ENCODE results near the gene AVEN.

Gene AVEN

DNA sequence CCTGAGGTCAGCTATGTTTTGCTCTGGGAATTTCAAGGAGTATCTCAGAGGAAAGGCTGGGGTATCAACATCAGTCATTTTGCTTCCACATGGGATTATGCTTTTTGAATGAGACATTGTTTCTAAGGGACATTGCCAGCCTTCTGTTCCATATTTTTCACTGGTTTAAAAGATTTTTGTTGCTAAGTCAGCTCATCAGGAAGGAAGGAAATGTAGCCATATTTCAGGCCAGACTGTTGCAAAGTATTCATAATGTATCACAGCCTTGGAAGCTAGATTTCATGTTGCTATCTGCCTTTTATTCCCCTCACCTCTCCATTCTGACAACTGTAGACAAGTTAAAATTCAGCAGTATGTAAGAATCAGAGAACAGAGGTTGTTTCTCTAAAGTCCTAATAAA, 131.7 kb downstream of the AVEN start:
- no peak for DNase-seq

DNA sequence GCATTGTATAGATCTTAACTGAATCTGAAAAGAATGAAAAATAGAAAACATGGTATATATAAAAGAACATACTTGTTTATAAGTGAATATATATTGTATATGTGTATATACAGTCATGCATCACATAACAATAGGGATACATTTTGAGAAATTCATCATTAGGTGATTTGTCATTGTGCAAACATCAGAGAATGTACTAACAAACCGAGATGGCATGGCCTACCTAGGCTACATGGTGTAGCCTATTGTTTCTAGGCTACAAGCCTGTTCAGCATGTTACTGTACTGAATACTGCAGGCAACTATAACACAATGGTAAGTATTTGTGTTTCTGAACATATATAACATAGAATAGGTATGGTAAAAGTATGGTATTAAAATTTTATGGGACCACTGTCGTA, 135.3 kb downstream of the AVEN start:
- no peak for DNase-seq

DNA sequence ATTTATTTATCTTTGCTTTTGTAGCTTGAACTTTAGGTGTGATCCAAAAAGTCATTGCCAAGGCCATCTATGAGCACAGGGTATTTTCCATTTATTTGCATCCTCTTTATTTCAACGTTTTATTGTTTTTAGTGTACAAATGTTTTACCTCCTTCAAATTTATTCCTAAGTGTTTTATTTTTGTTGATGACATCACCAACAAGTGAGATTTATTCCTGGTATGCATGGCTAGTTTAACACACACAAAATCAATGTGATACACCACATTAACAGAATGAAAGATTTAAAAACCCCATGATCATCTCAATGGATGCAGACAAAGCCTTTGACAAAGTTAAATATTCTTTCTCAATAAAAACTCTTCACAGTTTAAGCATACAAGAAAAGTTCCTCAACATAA, 137.0 kb downstream of the AVEN start:
- DNase-seq = no peak

DNA sequence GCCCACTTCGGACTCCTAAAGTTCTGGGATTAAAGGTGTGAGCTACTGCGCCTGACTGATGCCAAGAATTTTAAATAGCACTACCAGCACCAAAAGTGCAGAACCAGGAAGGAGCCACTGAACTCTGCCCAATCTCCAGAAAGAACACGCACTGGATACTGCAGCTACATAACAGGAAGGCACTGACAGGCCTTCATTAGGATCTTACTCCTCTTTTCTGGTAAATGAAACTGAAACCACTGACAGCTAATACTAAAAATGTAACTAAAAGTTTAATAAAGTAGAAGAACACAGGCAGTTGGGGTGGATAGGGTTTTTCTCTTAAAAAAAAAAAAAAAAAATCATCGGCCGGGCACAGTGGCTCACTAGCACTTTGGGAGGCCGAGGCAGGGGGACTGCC, 144.8 kb downstream of the AVEN start:
- DNase-seq = no peak

DNA sequence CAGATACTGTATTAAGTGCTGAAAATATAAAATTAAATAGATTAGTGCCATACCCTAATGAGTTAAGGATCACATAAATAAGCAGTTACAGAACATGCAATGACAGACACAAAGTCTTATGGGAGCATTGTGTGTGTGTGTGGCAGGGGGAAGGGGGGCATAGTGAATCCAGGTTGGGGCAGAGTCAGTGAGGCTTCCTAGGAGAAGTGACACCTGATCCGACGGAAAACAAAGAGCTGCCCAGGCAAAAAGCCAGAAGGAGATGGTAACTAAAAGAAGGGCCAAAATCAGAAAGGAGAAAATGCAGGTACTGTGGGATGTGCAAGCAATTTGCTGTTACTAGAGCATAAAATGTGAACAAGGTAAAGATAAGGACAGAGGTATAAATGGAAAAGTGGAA, 150.8 kb downstream of the AVEN start:
- DNase-seq = no peak

DNA sequence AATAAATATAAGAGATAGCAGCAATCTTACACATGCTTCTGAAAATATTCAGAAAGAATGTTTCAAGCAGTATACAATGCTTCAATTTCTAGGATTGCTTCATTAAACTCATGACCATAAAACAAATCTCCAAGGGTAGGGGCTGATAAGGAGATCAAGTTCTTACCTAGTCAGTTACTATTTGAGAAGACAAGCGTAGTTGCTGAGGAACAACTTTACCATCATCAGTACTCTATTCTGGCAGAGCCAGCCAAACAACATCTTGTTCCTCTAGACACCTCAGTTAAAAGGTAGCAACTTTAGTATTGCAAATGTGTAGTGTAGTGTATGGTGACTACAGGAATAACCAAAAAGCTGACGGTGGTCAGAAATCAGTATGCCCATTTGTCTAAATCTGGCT, 156.1 kb downstream of the AVEN start:
- no peak for DNase-seq

DNA sequence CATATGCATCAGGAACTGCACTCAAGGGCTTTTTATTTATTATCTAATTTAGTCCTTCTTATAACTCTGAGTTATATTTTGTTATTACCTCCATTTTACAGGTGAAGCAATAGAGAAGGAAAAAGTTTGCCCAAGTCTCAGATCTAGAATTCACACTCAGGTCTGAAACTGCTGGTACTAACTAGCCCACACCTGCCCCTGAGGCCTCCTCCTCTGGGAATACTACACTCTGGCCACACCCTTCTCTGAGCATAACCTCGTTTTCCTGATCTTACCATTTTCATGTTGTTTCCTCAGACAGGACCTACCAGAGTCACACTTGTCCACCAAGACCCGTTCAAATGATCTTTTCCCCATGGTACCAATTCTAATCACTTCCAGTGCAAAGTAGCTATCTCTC, 164.8 kb downstream of the AVEN start:
- no peak for DNase-seq

DNA sequence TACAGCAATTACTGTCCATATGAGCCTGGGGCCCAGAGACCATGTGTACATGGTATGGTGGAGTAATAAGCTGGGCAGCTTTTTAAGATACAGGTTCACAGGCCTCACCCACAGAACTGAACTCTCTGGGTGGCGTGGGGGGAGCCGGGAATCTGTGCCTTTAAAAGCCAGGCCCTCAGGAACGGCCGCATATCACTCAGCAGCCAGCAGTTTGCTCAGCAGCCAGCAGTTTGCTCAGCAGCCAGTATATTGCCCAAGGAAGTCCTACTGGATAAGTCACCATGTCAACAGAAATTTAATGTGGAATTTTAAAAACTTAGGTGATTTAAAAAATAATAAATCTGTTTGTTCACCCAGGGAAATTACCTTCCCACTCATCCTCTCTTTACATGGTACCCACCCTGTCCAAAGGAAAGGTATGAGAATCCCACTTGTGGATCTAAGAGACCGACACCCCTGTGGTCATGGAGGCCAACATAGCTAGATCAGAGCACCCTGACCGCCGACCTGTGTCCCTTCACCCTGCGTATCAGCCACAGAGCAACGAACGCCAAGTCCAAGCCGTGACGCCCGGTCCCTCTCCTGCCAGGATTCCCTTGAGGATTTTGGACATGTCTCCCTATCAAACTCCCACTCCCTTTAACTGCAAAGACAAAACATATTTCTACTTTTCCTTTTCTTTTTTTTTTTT, 166.4 kb downstream of the AVEN start:
- DNase-seq = no peak

DNA sequence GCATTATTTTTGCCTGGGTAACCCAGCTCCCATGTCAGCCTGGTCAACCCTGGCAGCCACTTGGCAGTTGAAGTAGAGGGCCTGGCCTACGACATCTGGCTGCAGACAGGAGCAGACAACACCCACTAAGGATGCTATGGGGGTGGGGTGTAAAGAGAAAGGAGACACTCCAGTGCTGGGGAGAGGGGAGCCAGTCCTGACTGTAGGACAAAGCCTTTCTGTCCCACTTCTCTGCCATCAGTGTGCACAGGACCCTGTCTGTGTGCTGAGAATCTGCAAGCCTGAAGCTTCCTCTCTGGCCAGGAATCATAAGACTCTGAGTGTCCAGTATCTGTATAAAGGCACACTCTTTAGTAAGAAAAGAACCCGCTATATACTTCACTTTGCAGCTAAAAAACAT, 167.0 kb downstream of the AVEN start:
- DNase-seq = no peak

DNA sequence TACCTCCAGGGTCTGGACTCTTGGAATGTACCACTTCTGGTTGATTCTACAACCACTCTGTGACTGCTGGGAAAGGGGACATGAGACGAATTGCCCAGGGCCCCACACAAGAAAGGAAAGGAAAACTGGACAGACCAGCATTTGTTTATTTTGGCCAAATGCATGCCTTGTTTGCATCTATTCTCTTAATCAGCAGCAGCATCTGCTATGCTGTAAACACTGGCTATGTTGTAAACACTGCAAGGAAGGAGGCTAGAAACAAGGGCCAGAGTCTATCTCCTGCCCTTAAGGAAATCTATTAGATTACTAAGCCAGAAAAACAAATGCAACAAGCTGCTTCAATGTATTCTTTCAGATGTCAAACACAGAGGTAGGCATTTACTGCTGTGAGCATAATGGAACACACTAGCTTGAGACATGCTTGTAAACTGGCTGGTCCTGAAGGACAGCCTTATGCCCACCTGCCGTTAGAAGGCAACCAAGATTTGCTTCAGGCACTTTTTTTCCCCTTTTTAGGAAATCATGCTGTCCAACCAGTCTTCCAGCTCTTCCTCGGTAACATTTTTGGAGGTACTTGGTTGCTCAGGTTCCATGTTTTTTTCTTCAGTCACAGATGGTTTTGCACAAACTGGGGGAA, 172.8 kb downstream of the AVEN start:
- DNase-seq = no peak

DNA sequence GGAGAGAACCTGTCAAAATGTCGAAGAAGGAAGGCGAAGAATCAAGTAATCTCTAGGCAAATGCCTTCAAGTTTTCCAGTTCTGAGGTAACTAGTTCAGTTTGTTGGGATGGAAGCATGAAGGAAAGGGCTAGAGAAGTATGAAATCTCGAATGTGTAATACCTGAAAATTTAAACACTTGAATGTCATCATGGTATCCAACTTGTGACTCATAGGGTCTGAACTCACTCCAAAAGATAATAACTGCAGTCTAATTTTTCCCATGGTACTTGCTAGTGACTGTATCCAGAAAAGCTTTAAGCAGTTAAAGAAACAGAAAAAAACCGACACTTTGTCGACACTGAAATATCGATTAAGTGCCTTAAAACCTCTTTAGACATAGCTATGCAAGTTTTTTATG, 173.6 kb downstream of the AVEN start:
- DNase-seq = no peak

DNA sequence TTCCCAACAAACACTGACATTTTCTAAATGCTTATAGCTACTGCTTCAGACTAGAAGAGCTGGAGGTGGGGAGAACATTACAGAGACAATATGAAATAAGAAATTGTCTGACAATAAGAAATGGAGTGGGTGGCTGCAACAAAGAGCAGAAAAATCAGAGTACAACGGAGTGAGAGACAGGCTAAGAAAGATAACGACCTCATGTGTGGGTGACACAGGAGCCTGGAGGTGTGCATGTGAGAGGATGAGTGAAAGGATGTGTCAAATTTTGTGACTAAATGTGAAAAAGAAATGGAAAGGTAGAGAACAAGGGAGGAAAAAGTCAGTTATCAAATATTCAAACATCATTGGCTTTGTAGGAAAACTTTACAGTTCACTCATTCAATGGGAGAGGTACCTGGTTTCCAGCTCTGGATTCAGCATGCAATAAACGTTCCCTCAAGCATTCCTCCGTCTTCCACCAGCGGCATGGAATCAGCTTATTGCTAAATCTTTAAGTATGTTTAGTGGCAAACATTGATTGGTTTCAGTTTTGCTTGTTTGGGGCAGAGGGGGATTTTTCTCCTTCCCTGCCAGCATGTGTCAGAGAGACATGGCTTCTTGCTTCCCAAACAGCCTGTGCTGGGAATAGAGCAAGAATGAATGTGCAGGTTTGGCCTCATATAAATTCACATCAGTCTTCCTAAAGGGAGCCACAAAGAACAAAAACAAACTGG, 174.5 kb downstream of the AVEN start:
- no peak for DNase-seq

DNA sequence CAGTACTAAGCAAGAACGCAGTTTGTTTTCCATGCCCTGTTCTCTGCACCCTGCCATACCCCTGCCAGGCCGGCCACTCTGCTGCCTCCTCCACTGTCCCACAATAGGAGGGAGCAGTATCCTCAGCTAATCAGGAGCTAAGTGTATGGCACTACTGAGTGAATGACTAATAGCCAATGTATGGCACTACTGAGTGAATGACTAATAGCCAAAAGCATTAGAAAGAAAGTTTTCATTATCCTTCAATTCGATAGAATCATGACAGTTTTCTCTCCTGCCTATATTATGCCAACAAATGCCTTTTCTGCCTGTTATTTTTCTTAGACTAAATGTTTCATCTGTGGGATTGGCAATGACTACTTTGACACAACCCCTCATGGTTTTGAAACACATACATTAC, 178.2 kb downstream of the AVEN start:
- DNase-seq = no peak

DNA sequence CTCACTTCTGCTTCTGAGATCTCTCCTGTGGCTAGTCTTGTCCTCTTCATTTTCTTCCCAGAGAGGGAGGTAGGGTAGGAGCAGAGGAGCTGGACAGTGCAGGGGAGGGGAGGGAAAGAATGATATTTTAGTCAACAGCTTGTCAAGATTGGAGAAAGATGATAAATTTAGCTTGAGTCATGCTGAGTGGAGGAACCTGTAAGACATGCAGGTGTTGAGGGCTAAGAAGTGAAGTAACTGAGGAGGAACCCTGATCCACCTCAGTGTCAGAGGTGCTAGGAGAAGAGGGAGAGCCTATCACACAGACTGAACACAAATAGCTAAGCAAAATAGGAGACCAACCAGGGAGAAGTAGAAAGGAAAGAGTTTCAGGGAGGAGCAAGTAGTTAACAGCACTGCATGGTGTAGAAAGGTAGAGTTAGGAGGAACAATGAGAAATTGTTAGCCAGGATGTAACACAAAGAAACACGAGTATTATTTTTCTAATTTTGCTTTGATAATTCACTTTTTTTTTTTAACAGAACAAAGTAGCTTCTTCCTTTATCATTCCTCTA, 178.9 kb downstream of the AVEN start:
- DNase-seq = no peak

DNA sequence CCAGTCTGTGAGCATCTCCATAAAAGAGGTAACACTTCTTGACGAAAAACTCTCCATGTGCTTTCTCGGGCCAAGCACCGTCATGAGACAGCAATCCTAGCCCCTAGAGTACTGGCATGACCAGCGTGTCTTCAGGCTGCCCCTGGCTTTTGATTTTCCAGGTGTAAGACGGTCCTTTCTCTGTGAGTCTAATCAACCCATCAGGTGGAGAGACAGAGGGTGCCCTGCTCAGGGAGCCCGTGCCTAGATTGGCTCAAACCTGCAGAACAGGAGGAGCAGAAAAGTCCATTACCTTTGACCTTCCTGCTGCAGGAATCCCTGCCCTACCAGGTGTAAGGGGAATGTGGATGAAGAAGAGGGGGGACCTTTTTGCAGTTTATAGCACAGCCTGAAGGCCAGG, 180.2 kb downstream of the AVEN start:
- DNase-seq = no peak

DNA sequence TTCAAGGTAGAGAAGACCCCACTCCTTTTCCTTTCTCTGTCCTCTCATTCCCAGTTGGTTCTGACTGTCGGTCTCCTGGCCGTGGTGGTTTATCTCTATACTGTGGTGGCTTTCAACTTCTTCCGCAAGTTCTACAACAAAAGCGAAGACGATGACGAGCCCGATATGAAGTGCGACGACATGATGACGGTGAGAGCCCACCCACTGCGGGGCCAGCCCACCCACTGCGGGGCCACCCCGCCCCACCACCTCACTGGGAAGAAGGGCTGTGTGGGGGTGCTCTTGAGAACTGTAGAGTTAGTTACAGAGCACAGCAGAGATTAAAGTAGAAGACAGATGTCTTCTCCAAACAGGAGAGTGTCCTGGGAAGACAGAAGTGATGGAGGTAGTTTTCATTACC, 181.3 kb downstream of the AVEN start:
- DNase-seq = no peak

DNA sequence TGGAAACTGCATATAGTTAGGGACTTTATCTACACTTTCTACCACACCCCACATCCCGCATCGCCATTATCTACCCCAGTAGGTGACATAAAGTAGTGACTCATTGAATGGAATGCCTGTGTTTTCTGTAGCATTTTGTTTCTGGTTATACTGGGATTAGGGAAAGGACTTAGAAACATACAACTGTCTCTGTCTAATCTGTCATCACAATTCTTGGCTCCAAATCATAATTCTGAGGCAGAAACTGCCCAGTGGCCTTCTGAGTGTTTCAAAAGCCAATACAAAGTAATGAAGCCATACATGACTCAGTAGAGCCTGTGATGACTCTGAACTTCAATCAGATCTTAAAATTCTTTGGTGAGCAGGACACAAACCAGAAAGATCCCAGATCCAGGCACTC, 186.4 kb downstream of the AVEN start:
- no peak for DNase-seq

DNA sequence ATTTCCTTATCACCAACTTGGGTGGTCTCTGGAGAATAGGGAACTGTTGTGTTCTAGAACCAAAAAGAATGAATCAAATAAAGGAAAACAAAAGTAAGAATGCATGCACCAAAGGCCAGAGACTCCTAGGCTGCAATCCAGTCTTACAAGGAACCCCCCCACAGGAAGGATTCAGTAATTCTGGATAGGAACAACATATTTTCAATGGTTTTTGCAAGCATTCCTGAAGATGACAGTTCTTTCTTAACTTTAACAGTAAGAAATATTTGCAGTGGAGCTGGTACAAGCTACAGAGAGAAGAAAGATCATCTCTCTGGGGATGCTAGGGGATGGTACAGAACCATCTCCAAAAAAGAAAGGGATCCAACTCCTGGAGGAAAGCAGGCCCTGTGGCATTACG, 186.9 kb downstream of the AVEN start:
- DNase-seq = no peak

DNA sequence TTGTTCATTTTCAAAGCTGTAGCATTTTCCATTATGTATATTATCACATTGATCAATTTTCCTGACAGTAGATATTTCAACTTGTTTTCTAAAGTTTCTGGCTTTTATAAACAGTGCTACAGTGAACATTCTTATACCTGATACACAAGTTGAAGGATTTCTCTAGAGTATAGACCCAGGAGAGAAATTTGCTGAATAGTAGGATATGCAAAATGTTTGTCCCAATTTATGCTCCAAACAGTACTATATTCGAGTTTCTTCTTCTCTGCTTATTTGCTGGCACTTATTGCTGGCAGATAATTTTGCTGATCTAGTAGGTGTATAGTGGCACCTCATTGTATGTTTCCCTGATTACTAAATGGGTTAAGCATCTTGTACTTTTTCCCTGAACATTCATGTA, 187.9 kb downstream of the AVEN start:
- no peak for DNase-seq

DNA sequence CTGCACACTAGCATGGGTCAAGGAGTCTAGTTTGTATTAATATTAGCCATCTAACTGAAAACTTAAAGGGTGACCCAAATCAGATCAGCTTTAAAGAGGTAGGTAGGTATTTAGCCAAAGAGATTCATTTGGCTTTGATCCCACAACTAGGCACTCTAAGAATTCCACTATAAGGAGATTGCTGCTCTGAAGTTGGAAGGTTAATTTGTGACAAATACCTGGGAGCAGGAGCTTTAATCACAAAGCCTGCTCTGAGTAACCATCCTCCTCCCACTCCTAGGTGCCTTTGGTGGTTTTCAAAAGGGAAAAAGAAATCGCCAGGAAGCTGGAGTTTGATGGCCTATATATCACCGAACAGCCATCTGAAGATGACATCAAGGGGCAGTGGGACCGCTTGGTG, 191.0 kb downstream of the AVEN start:
- no peak for DNase-seq

DNA sequence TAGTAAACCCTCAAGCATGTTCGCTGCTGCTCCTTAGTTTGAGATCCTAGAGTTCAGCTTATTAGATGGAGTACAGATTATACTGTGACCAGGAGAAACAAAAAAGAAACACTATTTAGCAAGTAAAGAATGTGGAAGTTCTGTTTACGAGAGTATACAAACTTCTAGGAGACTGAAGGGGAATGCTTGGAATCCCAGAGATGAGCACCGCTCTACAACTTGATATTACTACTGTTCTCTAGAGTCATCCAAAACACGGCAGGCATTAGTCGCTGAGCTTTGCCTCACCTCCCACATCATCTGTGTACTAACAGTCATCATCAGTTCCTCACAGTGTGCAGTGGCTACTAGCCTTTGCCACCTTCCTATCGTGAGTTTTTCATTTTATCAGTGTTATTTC, 192.1 kb downstream of the AVEN start:
- DNase-seq = no peak

DNA sequence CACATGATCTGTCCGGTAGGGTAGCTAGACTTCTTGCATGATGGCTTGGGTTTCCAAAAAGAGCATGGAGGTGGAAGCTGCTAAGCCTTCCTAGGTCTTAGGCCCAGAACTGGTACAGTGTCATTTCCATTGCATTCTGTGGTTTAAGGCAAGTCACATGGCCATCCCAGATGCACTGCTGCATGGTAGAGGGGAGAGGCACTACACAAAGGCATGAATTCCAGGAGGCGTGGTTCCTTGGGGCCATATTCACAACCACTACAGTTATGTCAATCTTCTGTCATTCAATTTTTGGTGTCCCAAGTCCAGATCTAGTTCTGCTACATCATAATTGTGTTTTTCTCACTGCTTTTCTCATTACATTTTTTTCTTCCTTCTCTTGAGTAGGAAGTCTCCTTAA, 192.9 kb downstream of the AVEN start:
- DNase-seq = no peak

DNA sequence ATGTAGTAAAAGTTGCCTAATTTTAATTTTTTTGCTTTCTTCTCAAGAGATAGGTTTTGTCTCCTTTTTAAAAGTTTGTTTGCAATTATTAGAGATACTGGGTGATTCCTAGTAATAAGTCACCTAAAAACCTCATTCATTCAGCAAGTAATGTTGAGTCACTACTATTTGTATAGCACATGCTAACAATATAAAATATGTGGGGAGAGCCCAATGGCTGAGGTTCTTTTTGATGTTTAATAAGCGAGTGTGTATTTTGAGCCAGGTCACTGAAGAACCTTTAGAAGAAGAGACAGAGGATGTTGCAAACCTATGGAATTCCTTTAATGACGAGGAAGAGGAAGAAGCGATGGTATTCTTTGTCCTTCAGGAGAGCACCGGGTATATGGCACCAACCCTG, 194.4 kb downstream of the AVEN start:
- no peak for DNase-seq

DNA sequence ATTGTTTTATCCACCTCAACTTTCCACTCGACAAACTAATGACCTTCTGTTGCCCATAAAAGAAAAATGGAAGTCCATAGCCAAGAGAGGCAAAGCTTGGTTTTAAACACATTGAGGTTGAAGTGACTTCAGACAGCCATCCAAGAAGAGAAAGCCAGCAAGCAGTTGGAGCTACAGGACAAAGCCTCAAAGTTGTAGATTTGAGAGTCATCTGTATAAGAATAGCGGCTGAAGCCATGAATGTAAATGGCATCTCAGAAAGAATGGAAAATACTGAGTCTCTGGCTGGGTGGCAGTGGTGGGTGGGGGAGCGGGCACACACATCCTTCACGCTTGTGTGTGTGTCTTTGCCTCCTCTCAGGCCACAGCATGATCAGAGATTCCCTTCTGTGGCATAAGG, 194.8 kb downstream of the AVEN start:
- no peak for DNase-seq

All from activated CD4-positive, alpha-beta T cell treated with anti-CD3 and anti-CD28 coated beads, Interleukin-2, Interleukin-6, amounts not matched to agents 100 ng/mL and 50 ng/mL, durations not matched to agents 16 hours and 8 hours (primary cell).